Ishikawa (cell line): ENCODE measurements around the gene SLC7A1.

Experiments used
- CEBPB ChIP-seq: IDR thresholded peaks from 2 replicates; pipeline ENCODE4 v1.6.1; 2012
- CREB1 ChIP-seq: IDR thresholded peaks from 2 replicates; pipeline ENCODE4 v1.6.1; 2012; ENCODE audit warnings: low read depth
- EGR1 ChIP-seq: IDR thresholded peaks from 2 replicates; pipeline ENCODE4 v1.6.1; 2012
- EP300 ChIP-seq: IDR thresholded peaks from 2 replicates; pipeline ENCODE4 v1.6.1; 2012; ENCODE audit warnings: borderline replicate concordance
- MAX ChIP-seq: IDR thresholded peaks from 2 replicates; pipeline ENCODE4 v1.6.1; 2012
- RAD21 ChIP-seq: IDR thresholded peaks from 2 replicates; pipeline ENCODE4 v1.6.1; 2012; ENCODE audit warnings: low read depth
- TAF1 ChIP-seq: IDR thresholded peaks from 2 replicates; pipeline ENCODE4 v1.6.1; 2012; ENCODE audit warnings: low read depth, mild to moderate bottlenecking
- TCF12 ChIP-seq: IDR thresholded peaks from 2 replicates; pipeline ENCODE4 v1.6.1; 2012; ENCODE audit warnings: low read depth
- ZBTB7A ChIP-seq: IDR thresholded peaks from 2 replicates; pipeline ENCODE4 v1.6.1; 2012; ENCODE audit warnings: low read depth

GRCh38 chr13:29480893-29481525 lies 114.5 kb downstream of the SLC7A1 start:
- TF ChIP-seq EP300 (no peak), RAD21 (no peak), EGR1 (no peak), TAF1 (no peak), ZBTB7A (no peak), TCF12 (no peak), CREB1 (no peak), MAX (no peak), CEBPB (no peak)
